Calu3 (cell line): Measurements from ENCODE around the gene ADCY5. TPM values are rescaled to one million over a fixed set of nuclear protein-coding genes. Genes with fewer than 3 reads are reported as not detected.
A peak's percentile ranks its signal among the peaks of the same experiment; 100 is the strongest.

Source experiments
- BruUV-seq: library from RNA; stranded (reverse); fragments of 400-500 nt; replicated peaks from 2 replicates; lab custom pipeline; 2021; lab: Mats Ljungman, UMichigan
- CTCF ChIA-PET: fragments of 300-600 bp; sonication (Branson Sonifier 250); formaldehyde crosslinking; loops from one replicate; lab custom pipeline; 2022; ENCODE audit warnings: antibody characterized with exemption; lab: Charles Lee
- DNase-seq: peaks from one replicate; pipeline ENCODE4 v3.0.0; 2022
- H3K27ac Mint-ChIP-seq: one replicate; pipeline ENCODE4 v1.8.0; 2022; ENCODE audit warnings: mixed read lengths; ENCODE audit not compliant: unreplicated experiment
- H3K27me3 Mint-ChIP-seq: one replicate; pipeline ENCODE4 v1.8.0; 2022; ENCODE audit warnings: mixed read lengths; ENCODE audit not compliant: unreplicated experiment
- H3K36me3 Mint-ChIP-seq: one replicate; pipeline ENCODE4 v1.8.0; 2022; ENCODE audit warnings: mild to moderate bottlenecking, moderate library complexity, mixed read lengths; ENCODE audit not compliant: insufficient read depth, unreplicated experiment
- H3K4me1 Mint-ChIP-seq: one replicate; pipeline ENCODE4 v1.8.0; 2022; ENCODE audit warnings: mild to moderate bottlenecking, low read depth, mixed read lengths; ENCODE audit not compliant: unreplicated experiment
- H3K4me3 Mint-ChIP-seq: one replicate; pipeline ENCODE4 v1.8.0; 2022; ENCODE audit warnings: mild to moderate bottlenecking, low read depth, moderate library complexity, mixed read lengths; ENCODE audit not compliant: unreplicated experiment
- H3K9me3 Mint-ChIP-seq: one replicate; pipeline ENCODE4 v1.8.0; 2022; ENCODE audit warnings: low read depth, mixed read lengths; ENCODE audit not compliant: unreplicated experiment
- CTCF ChIP-seq: fragments of 200-600 bp; IDR thresholded peaks from one replicate; pipeline ENCODE4 v1.8.0; 2022; ENCODE audit warnings: antibody characterized with exemption; ENCODE audit not compliant: unreplicated experiment
- intact Hi-C: fragments of 100-400 bp; cut with micrococcal nuclease; formaldehyde crosslinking; loops from one replicate; pipeline ENCODE4 v1.10.0; 2022; ENCODE audit not compliant: unreplicated experiment
- total RNA-seq: library from RNA; stranded (reverse); gene quantifications from 2 replicates; pipeline ENCODE4 v1.2.3, GENCODE V29; 2022

Gene ADCY5
- total RNA-seq, 1 experiment from 2014 or later: 2.5 TPM

- no peaks in the 10 kb centered on the region for H3K9me3 Mint-ChIP-seq
- peaks cover 22% of the 10 kb centered on the region for H3K27me3 Mint-ChIP-seq
- intact Hi-C loops: no loop called here
- no peaks in the 10 kb centered on the region for H3K36me3 Mint-ChIP-seq
- CTCF ChIA-PET: no interaction called here
- peak; percentile 46 for DNase-seq
- no peak for TF ChIP-seq CTCF
- H3K4me1 Mint-ChIP-seq: peaks cover 29% of the 10 kb centered on the region
- no TSS peak for BruUV-seq
- H3K27ac Mint-ChIP-seq: no peak overlapping the region
- no peak overlapping the region for H3K4me3 Mint-ChIP-seq
Measured at GRCh38 chr3:123385981-123386380, 62.9 kb downstream of the ADCY5 start.

DNA sequence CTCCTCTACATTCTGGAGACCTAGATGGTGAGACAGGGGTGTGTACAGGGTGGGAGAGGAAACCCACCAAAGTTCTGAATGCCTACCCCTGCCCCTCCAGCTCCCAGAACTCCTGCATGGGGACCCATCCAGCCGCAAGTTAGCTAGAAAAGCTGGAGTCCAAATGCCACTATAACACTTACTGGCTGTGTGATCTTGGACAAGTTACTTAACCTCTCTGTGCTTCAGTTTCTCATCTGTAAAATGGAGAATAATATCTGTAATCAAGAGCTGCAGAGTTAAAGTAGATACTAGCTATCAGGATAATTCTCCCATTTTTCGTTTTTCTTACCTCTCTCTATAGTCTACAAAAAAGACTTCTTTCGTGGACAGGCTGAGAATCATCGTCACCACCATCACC lies 63.4 kb downstream of the ADCY5 start:
- intact Hi-C loops: no loop called here
- Mint-ChIP-seq H3K36me3 (no peaks in the 10 kb centered on the region), H3K9me3 (no peaks in the 10 kb centered on the region), H3K4me1 (peaks cover 29% of the 10 kb centered on the region), H3K27ac (no peak overlapping the region), H3K27me3 (peaks cover 22% of the 10 kb centered on the region), H3K4me3 (no peak overlapping the region)
- DNase-seq: no peak
- no TSS peak for BruUV-seq
- CTCF ChIA-PET: no interaction called here
- no peak for TF ChIP-seq CTCF

DNA sequence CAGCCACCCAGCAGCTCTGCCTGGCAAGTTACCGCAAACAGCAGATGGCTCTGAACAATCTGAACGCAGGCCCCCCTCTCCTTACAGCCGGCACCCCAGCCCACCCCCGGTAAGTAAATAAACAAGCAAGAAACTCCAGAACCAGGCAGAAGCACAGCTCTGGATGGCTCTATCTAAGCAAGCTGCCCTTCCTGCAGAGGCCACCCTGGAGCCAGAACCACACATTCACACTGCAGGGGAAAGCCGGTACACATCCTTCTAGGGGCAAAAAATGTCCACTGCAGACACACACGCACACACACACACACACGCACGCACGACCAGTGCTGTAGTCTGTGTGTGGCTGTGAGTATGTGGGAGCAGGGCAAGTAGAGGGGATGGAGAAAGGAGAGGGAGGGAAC lies 63.9 kb downstream of the ADCY5 start:
- DNase-seq: no peak
- Mint-ChIP-seq H3K36me3 (no peaks in the 10 kb centered on the region), H3K9me3 (no peaks in the 10 kb centered on the region), H3K27ac (no peak overlapping the region), H3K4me3 (no peak overlapping the region), H3K27me3 (peaks cover 22% of the 10 kb centered on the region), H3K4me1 (peaks cover 29% of the 10 kb centered on the region)
- TF ChIP-seq CTCF: no peak
- intact Hi-C loops: no loop called here
- no TSS peak for BruUV-seq
- CTCF ChIA-PET: no interaction called here

DNA sequence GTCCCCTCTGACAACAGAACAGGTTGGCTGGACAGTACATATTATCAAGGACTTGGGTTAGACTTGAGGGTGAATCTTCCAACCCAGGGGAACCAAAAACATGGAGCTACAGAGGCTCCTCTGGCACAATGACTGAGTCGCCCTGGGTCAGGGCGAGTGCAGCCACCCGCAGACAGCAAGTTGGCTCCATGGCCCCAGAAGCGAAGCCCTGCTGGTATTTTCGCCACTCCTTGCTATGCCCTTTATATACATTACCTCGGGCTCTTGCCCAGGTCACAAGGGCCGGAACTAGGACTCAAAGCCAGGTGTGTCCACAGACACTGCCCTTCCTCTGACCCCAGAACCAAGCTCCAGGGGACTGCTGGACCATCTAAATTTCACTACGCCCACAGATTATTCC lies 64.6 kb downstream of the ADCY5 start:
- intact Hi-C loops: no loop called here
- Mint-ChIP-seq H3K9me3 (no peaks in the 10 kb centered on the region), H3K4me3 (no peak overlapping the region), H3K27ac (no peak overlapping the region), H3K36me3 (no peaks in the 10 kb centered on the region), H3K27me3 (peaks cover 21% of the 10 kb centered on the region), H3K4me1 (peaks cover 29% of the 10 kb centered on the region)
- CTCF ChIA-PET: no interaction called here
- no peak for TF ChIP-seq CTCF
- BruUV-seq: no TSS peak
- DNase-seq: no peak
